H1 (cell line): ENCODE data around the gene AQP6. TPM values are rescaled to one million over a fixed set of nuclear protein-coding genes. Genes with fewer than 3 reads are reported as not detected.

Source experiments
- CTCF ChIA-PET: fragments of 300-600 bp; sonication (Branson Sonifier 250); formaldehyde crosslinking; loops from one replicate; lab custom pipeline; 2021; ENCODE audit not compliant: partially characterized antibody; lab: Charles Lee
- POLR2A ChIA-PET: fragments of 300-600 bp; sonication (Branson Sonifier 250); formaldehyde crosslinking; loops from one replicate; lab custom pipeline; 2021; ENCODE audit warnings: inconsistent platforms; ENCODE audit not compliant: partially characterized antibody; lab: Charles Lee
- DNase-seq, 2 experiments: peaks; one replicate each; pipeline versions ENCODE4 v3.0.0 to v3.0.0-alpha.2; 2010 to 2022; ENCODE audit warnings: low spot score in 2 of 2, low read depth in 1 of 2, mixed read lengths in 1 of 2
- FAIRE-seq: peaks from 2 replicates; lab custom pipeline; 2011; peaks lifted over from hg19 to GRCh38; lab: Jason Lieb, UNC
- H2AFZ ChIP-seq: 2 replicates; pipeline ENCODE4 v1.8.1; 2012; ENCODE audit warnings: low read length, inconsistent platforms
- H2AK5ac ChIP-seq: 2 replicates; pipeline ENCODE4 v1.6.1; 2013; ENCODE audit warnings: low read depth, low read length
- H2BK120ac ChIP-seq: replicated peaks from 2 replicates; pipeline ENCODE3; 2013; ENCODE audit warnings: low read depth, low read length, inconsistent platforms
- H2BK12ac ChIP-seq: 2 replicates; pipeline ENCODE4 v1.6.1; 2013; ENCODE audit warnings: low read depth, low read length
- H2BK15ac ChIP-seq: 2 replicates; pipeline ENCODE4 v1.6.1; 2013; ENCODE audit warnings: low read length
- H2BK20ac ChIP-seq: 2 replicates; pipeline ENCODE4 v1.6.1; 2013; ENCODE audit warnings: low read length
- H2BK5ac ChIP-seq: 2 replicates; pipeline ENCODE4 v1.6.1; 2013; ENCODE audit warnings: low read depth, low read length
- H3K14ac ChIP-seq: 2 replicates; pipeline ENCODE4 v1.6.1; 2013; ENCODE audit warnings: inconsistent platforms; ENCODE audit not compliant: insufficient read length
- H3K18ac ChIP-seq: 2 replicates; pipeline ENCODE4 v1.6.1; 2013; ENCODE audit warnings: low read length; ENCODE audit errors: extremely low read depth
- H3K23ac ChIP-seq: 2 replicates; pipeline ENCODE4 v1.6.1; 2013; ENCODE audit warnings: inconsistent platforms; ENCODE audit not compliant: insufficient read length
- H3K23me2 ChIP-seq: 2 replicates; pipeline ENCODE4 v1.6.1; 2013; ENCODE audit warnings: low read depth, low read length
- H3K27ac ChIP-seq: 2 replicates; pipeline ENCODE4 v1.6.1; 2011; ENCODE audit warnings: low read depth, low read length, inconsistent platforms
- H3K27me3 ChIP-seq, 4 experiments: replicated peaks in 1 of 4; 1 replicate in 1 of 4; 2 replicates in 3 of 4; pipeline versions ENCODE4 v1.6.1 to v1.8.1; 2011 to 2013; ENCODE audit warnings: low read length in 3 of 4, mild to moderate bottlenecking in 3 of 4, inconsistent platforms in 2 of 4, mixed read lengths in 2 of 4, moderate library complexity in 1 of 4; ENCODE audit not compliant: control insufficient read depth in 3 of 4, insufficient read depth in 3 of 4; ENCODE audit errors: extremely low read depth in 1 of 4
- H3K36me3 ChIP-seq, 4 experiments: 2 replicates each; pipeline versions ENCODE4 v1.6.1 to v1.8.1; 2011 to 2013; ENCODE audit warnings: mild to moderate bottlenecking in 4 of 4, low read length in 3 of 4, moderate library complexity in 2 of 4, control low read depth in 1 of 4, inconsistent platforms in 1 of 4; ENCODE audit not compliant: insufficient read depth in 4 of 4, control insufficient read depth in 2 of 4
- H3K4ac ChIP-seq: replicated peaks from 2 replicates; pipeline ENCODE3; 2013; ENCODE audit warnings: low read length, low read depth, mixed read lengths, inconsistent platforms; ENCODE audit not compliant: insufficient read length
- H3K4me1 ChIP-seq, 4 experiments: replicated peaks in 1 of 4; 1 replicate in 1 of 4; 2 replicates in 3 of 4; pipeline versions ENCODE4 v1.6.1 to v1.8.1; 2011 to 2013; ENCODE audit warnings: low read length in 3 of 4, inconsistent platforms in 2 of 4, mixed read lengths in 1 of 4; ENCODE audit not compliant: insufficient read depth in 4 of 4, control insufficient read depth in 3 of 4
- H3K4me2 ChIP-seq, 2 experiments: 2 replicates each; pipeline versions ENCODE4 v1.6.1 to v1.8.1; 2011 to 2013; ENCODE audit warnings: low read depth in 2 of 2, low read length in 2 of 2, control low read depth in 1 of 2, inconsistent platforms in 1 of 2, mild to moderate bottlenecking in 1 of 2; ENCODE audit not compliant: insufficient read depth in 1 of 2
- H3K4me3 ChIP-seq, 4 experiments: fragments of 200-600, 300-600 bp in 1 of 4; sonication (generic), shearing (Covaris generic), sonication (Bioruptor Twin) in 1 of 4; 2 replicates each; pipeline versions ENCODE4 v1.5.1 to v1.8.1; 2011 to 2016; ENCODE audit warnings: low read length in 4 of 4, low read depth in 3 of 4, control low read depth in 2 of 4, inconsistent platforms in 2 of 4, mild to moderate bottlenecking in 2 of 4, mixed read lengths in 1 of 4, moderate library complexity in 1 of 4; ENCODE audit not compliant: insufficient read depth in 2 of 4; ENCODE audit errors: extremely low read depth in 1 of 4
- H3K56ac ChIP-seq: replicated peaks from 2 replicates; pipeline ENCODE3; 2013; ENCODE audit warnings: low read depth, mild to moderate bottlenecking, mixed read lengths, low read length, inconsistent platforms; ENCODE audit not compliant: insufficient read length
- H3K79me1 ChIP-seq: 2 replicates; pipeline ENCODE4 v1.6.1; 2013; ENCODE audit warnings: low read depth, low read length, control low read depth
- H3K79me2 ChIP-seq, 2 experiments: 2 replicates each; pipeline versions ENCODE4 v1.6.1 to v1.8.1; 2012 to 2013; ENCODE audit warnings: low read length in 2 of 2, mild to moderate bottlenecking in 2 of 2, inconsistent platforms in 1 of 2; ENCODE audit not compliant: insufficient read depth in 2 of 2, control insufficient read depth in 1 of 2
- H3K9ac ChIP-seq, 4 experiments: replicated peaks in 1 of 4; 1 replicate in 1 of 4; 2 replicates in 3 of 4; pipeline versions ENCODE4 v1.6.1 to v1.8.1; 2011 to 2013; ENCODE audit warnings: low read depth in 3 of 4, low read length in 3 of 4, control low read depth in 2 of 4, mild to moderate bottlenecking in 2 of 4, moderate library complexity in 2 of 4, inconsistent platforms in 1 of 4; ENCODE audit errors: extremely low read depth in 1 of 4
- H3K9me3 ChIP-seq, 2 experiments: 2 replicates each; pipeline versions ENCODE4 v1.6.1 to v1.8.1; 2012 to 2013; ENCODE audit warnings: mild to moderate bottlenecking in 2 of 2, moderate library complexity in 2 of 2, control low read depth in 1 of 2, inconsistent platforms in 1 of 2, low read depth in 1 of 2, low read length in 1 of 2, mixed read lengths in 1 of 2; ENCODE audit not compliant: insufficient read depth in 2 of 2
- H4K20me1 ChIP-seq, 2 experiments: replicated peaks in 1 of 2; 2 replicates each; pipeline versions ENCODE3 to v1.8.1; 2011 to 2013; ENCODE audit warnings: inconsistent platforms in 2 of 2, low read length in 2 of 2, mild to moderate bottlenecking in 1 of 2; ENCODE audit not compliant: insufficient read depth in 2 of 2, control insufficient read depth in 1 of 2
- H4K5ac ChIP-seq: 2 replicates; pipeline ENCODE4 v1.6.1; 2013; ENCODE audit warnings: low read length, low read depth, mixed read lengths, inconsistent platforms; ENCODE audit not compliant: insufficient read length
- H4K8ac ChIP-seq: 2 replicates; pipeline ENCODE4 v1.8.0; 2013; ENCODE audit warnings: mild to moderate bottlenecking, moderate library complexity, low read length, inconsistent platforms; ENCODE audit not compliant: insufficient read depth; ENCODE audit errors: extremely low read depth
- H4K91ac ChIP-seq: replicated peaks from 2 replicates; pipeline ENCODE3; 2013; ENCODE audit warnings: low read length, mixed read lengths, inconsistent platforms; ENCODE audit not compliant: insufficient read length
- EZH2 ChIP-seq: fragments of 200-600 bp; sonication (generic); IDR thresholded peaks from 2 replicates; pipeline ENCODE4 v1.7.1; 2012; ENCODE audit warnings: low read depth, mild to moderate bottlenecking, moderate library complexity, low read length, inconsistent platforms; ENCODE audit not compliant: severe bottlenecking
- KDM1A ChIP-seq: fragments of 200-600, 300-600 bp; sonication (generic); IDR thresholded peaks from 2 replicates; pipeline ENCODE4 v1.7.1; 2016; ENCODE audit warnings: mild to moderate bottlenecking, low read length, borderline replicate concordance
- RFX5 ChIP-seq: IDR thresholded peaks from 2 replicates; pipeline ENCODE4 v1.6.1; 2011; ENCODE audit warnings: low read depth, low read length, improper control_type of control experiment, borderline replicate concordance
- SP1 ChIP-seq: IDR thresholded peaks from 2 replicates; pipeline ENCODE4 v1.6.1; 2011; ENCODE audit warnings: low read depth, low read length
- SRF ChIP-seq: IDR thresholded peaks from 2 replicates; pipeline ENCODE4 v1.6.1; 2011; ENCODE audit warnings: mild to moderate bottlenecking, low read depth, low read length, moderate library complexity
- polyA plus RNA-seq, 7 experiments: library from polyadenylated mRNA; depleted of rRNA in 3 of 7; stranded (reverse) in 5 of 7; unstranded in 2 of 7; fragments of >200 nt in 5 of 7; fragments of 200-250 nt in 2 of 7; gene quantifications; 1 replicate in 5 of 7; 2 replicates in 1 of 7; 4 replicates in 1 of 7; pipeline versions ENCODE4 v1.2.1 to v1.2.3, GENCODE V29; 2011 to 2013; ENCODE audit warnings: missing spikeins in 2 of 7, mixed read lengths in 2 of 7
- total RNA-seq: library from RNA; stranded (reverse); fragmentation: NEBNext Ultra II Directional; extraction: Animal tissue kit (Norgen Biotek cat#: 25700); gene quantifications from 2 replicates; pipeline ENCODE4 v1.2.1, GENCODE V29; 2021
- TF ChIP-seq, protein P1 (sequence below): IDR thresholded peaks from 2 replicates; pipeline ENCODE4 v1.6.1; 2012; ENCODE audit warnings: inconsistent platforms

AQP6 gene
- total and polyA plus RNA-seq, 2 of the 8 experiments (the other 6 are each of a cell fraction or from before 2014, with no cell fraction given): 0.03 to 0.17 TPM

DNA sequence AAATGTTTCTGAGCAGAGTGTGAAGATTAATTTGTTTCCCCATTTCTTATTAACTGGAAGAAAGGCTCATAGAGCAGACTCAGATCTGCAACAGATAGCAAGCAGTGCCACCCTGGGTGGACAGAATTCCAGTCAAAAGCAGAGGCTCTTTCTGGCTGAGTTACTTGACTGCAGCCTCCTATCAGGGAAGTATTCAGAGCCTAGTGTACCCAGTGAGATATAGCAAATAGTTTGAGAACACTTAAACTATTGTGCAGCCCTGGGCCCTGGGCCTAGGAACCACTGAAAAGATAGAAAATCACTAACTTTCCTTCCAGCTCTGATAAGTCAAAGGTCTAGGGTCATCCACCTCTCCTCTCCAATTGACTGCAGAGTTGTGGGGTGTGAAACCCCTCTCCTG is 33.4 kb upstream of the AQP6 start:
- ChIA-PET POLR2A (interaction anchor here (1.5 kb wide), 1 partner anchor 146 kb away, joined by 5 read pairs; the partner anchor contains the start of gene SMARCD1), CTCF (interaction anchor here (0.6 to 5.1 kb wide), 13 partner anchors 10 to 171 kb away, joined by 3 to 37 read pairs (median 3); partner anchors contain the start of genes AQP2 and BCDIN3D)
- Histone ChIP-seq H3K14ac (no peak overlapping the region), H2AFZ (no peak overlapping the region), H3K4ac (no peak overlapping the region), H2BK120ac (no peak overlapping the region), H2AK5ac (no peak overlapping the region), H2BK5ac (no peak overlapping the region), H2BK12ac (no peak overlapping the region), H4K5ac (no peak overlapping the region), H2BK20ac (no peak overlapping the region), H3K27me3 (0 out of 7 replicates have a peak, but pooled peaks cover 0 to 3% (median 0%) of the 10 kb centered on the region in 4 experiments), H3K4me1 (peaks cover 0 to 12% (median 2%) of the 10 kb centered on the region in 4 experiments; a peak in 3 of 7 replicates), H3K79me2 (no peaks in the 10 kb centered on the region), H4K20me1 (peaks cover 0 to 1% of the 10 kb centered on the region in 2 experiments), H3K18ac (no peak overlapping the region), H3K56ac (no peak overlapping the region), H2BK15ac (no peak overlapping the region), H3K4me3 (no peak overlapping the region), H3K23me2 (no peaks in the 10 kb centered on the region), H3K36me3 (no peaks in the 10 kb centered on the region), H3K27ac (no peak overlapping the region), H3K23ac (no peak overlapping the region), H3K9me3 (no peaks in the 10 kb centered on the region), H3K9ac (no peak overlapping the region), H4K8ac (no peak overlapping the region), H3K79me1 (no peaks in the 10 kb centered on the region), H3K4me2 (no peak overlapping the region), H4K91ac (no peak overlapping the region)
- FAIRE-seq (no peak), DNase-seq (no peak)
- TF ChIP-seq EZH2: no peak
- TF ChIP-seq SP1: no peak
- TF ChIP-seq RFX5: no peak
- TF ChIP-seq, protein P1, sequence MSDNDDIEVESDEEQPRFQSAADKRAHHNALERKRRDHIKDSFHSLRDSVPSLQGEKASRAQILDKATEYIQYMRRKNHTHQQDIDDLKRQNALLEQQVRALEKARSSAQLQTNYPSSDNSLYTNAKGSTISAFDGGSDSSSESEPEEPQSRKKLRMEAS: no peak
- no peak for TF ChIP-seq KDM1A
- TF ChIP-seq SRF: no peak
